Peyer's patch (tissue), 4 donors: ENCODE data around the gene ITGB6.

ENCODE experiments used
- POLR2A ChIP-seq, 2 donors: fragments of 450-650 bp; IDR thresholded peaks; one replicate each; pipeline ENCODE4 v1.5.1; 2017; ENCODE audit warnings: antibody characterized with exemption in 2 of 2, mild to moderate bottlenecking in 2 of 2, moderate library complexity in 2 of 2
- TF ChIP-seq, protein P1 (sequence below), 6 experiments: fragments of 450-650 bp in 4 of 6; fragments of 200-600 bp in 2 of 6; sonication (generic) in 1 of 6; IDR thresholded peaks; one replicate each; pipeline ENCODE4 v1.5.1; 2017 to 2019; ENCODE audit warnings: antibody characterized with exemption in 6 of 6, mild to moderate bottlenecking in 3 of 6, moderate library complexity in 1 of 6

DNA sequence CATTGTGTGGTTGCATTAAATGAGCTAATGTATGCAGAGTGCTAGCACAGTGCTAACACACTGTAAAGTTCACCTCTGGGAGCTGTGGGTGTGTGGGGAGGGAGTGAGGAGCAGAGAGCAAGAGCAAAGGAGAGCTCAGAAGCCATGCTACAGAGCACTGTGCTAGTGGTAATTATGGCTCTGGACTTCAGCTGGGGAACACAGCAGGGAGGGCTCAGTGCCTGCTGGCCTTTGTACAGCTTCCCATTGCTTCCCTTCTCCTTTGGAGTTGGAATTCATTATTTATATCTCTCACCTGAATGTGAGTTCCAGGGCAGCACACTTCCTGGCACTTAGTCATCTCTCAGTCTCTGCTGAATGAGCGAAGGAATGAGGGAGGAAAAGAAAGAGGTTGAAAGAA is 135.2 kb downstream of the ITGB6 start:
- TF ChIP-seq, protein P1, sequence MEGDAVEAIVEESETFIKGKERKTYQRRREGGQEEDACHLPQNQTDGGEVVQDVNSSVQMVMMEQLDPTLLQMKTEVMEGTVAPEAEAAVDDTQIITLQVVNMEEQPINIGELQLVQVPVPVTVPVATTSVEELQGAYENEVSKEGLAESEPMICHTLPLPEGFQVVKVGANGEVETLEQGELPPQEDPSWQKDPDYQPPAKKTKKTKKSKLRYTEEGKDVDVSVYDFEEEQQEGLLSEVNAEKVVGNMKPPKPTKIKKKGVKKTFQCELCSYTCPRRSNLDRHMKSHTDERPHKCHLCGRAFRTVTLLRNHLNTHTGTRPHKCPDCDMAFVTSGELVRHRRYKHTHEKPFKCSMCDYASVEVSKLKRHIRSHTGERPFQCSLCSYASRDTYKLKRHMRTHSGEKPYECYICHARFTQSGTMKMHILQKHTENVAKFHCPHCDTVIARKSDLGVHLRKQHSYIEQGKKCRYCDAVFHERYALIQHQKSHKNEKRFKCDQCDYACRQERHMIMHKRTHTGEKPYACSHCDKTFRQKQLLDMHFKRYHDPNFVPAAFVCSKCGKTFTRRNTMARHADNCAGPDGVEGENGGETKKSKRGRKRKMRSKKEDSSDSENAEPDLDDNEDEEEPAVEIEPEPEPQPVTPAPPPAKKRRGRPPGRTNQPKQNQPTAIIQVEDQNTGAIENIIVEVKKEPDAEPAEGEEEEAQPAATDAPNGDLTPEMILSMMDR (IDR thresholded peaks at IDR 0.05) = no peak
- TF ChIP-seq POLR2A (IDR thresholded peaks at IDR 0.05) = no peak
